Measurements from ENCODE around the gene JMJD1C. TPM values are rescaled to one million over a fixed set of nuclear protein-coding genes. Genes with fewer than 3 reads are reported as not detected.

The JMJD1C gene
- total RNA-seq, 1 donor from 2014 or later: 120 TPM

DNA sequence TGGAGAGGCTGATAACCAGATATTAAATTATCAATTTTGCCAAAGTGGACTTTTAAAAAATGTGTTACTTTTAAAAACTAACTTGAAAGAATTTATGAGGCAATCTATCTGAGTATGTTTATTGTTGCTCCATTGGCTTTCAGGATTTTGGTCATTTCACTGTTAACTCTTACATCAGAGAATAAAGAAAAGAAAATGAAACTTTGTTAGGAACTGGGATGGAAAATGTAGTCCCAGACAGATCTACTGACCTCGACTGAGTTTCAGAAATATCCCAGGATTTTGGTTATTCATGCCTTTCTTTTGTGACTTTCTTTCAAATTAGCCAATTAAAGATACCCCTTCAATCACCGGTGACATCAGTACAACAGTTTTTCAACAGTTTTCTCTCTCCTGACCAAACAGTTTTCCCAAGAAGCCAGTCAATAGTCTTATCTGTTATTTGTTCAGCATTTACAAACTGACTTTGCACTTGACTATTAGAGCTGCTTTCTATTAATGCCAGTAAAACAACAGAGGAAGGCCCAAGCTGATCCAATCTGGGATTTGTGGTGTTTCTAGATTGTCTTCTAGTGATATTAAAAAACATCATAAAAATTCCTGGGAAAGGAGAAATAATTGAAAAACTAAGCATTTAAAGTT lies 296.8 kb downstream of the JMJD1C start:
- TF ChIP-seq, protein P1, sequence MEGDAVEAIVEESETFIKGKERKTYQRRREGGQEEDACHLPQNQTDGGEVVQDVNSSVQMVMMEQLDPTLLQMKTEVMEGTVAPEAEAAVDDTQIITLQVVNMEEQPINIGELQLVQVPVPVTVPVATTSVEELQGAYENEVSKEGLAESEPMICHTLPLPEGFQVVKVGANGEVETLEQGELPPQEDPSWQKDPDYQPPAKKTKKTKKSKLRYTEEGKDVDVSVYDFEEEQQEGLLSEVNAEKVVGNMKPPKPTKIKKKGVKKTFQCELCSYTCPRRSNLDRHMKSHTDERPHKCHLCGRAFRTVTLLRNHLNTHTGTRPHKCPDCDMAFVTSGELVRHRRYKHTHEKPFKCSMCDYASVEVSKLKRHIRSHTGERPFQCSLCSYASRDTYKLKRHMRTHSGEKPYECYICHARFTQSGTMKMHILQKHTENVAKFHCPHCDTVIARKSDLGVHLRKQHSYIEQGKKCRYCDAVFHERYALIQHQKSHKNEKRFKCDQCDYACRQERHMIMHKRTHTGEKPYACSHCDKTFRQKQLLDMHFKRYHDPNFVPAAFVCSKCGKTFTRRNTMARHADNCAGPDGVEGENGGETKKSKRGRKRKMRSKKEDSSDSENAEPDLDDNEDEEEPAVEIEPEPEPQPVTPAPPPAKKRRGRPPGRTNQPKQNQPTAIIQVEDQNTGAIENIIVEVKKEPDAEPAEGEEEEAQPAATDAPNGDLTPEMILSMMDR (IDR thresholded peaks at IDR 0.05): no peak
- Mint-ChIP-seq H3K4me3 (ENCODE audit: unreplicated experiment) (no peak overlapping the region), H3K27ac (ENCODE audit: unreplicated experiment) (peak overlapping the region; percentile 39), H3K9me3 (ENCODE audit: unreplicated experiment) (no peaks in the 10 kb centered on the region), H3K27me3 (ENCODE audit: unreplicated experiment) (no peaks in the 10 kb centered on the region), H3K4me1 (ENCODE audit: unreplicated experiment) (peaks cover 11% of the 10 kb centered on the region), H3K36me3 (ENCODE audit: unreplicated experiment) (peaks cover 57% of the 10 kb centered on the region)
- DNase-seq (ENCODE audit: extremely low spot score, unreplicated experiment): no peak

DNA sequence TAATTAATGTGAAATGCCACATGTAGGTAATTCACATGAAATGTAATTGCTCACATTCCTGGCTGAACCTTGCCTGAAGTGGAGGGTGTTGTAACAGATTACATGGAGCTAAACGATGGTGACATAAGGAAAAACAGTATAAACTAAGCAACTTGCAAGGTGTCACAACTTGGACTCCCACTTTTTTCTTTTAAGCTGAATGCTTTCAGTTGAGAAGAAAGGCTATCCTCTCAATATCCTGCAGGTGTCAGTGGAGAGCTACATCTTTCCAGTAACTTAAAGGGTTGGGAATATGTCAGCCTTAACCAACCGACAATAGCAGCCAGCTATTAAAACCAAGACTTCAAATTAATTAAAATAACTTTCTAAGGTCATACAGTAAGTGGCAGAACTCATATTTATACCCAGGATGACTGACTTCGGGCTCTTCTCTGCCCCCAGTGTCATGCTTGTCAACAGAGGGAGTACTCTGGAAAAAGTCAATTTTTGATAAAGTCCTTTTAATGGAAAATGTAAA lies 299.0 kb downstream of the JMJD1C start:
- H3K4me3 Mint-ChIP-seq (ENCODE audit: unreplicated experiment): no peak overlapping the region

DNA sequence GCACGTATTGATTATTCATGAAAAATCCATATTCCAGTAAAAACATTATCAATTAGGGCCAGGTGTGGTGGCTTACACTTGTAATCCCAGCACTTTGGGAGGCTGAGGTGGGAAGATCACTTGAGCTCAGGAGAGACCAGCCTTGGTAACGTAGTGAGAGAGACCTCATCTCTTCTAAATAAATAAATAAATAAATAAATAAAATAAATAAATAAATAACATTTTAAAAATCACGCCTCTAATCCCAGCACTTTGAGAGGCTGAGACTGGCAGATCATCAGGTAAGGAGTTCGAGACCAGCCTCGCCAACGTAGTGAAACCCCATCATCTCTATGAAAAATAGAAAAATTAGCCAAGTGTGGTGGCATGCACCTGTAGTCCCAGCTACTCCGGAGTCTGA lies 300.5 kb downstream of the JMJD1C start:
- Mint-ChIP-seq H3K27ac (ENCODE audit: unreplicated experiment) (no peak overlapping the region), H3K4me1 (ENCODE audit: unreplicated experiment) (peaks cover 2% of the 10 kb centered on the region), H3K9me3 (ENCODE audit: unreplicated experiment) (no peaks in the 10 kb centered on the region), H3K4me3 (ENCODE audit: unreplicated experiment) (no peak overlapping the region), H3K36me3 (ENCODE audit: unreplicated experiment) (peaks cover 33% of the 10 kb centered on the region), H3K27me3 (ENCODE audit: unreplicated experiment) (no peaks in the 10 kb centered on the region)
- TF ChIP-seq, protein P1 (IDR thresholded peaks at IDR 0.05): no peak
- no peak for DNase-seq (ENCODE audit: extremely low spot score, unreplicated experiment)

More for the DNA sequence above, 299.0 kb downstream of the JMJD1C start:
- no peak for DNase-seq (ENCODE audit: extremely low spot score, unreplicated experiment)
- Mint-ChIP-seq H3K27ac (ENCODE audit: unreplicated experiment) (no peak overlapping the region), H3K4me1 (ENCODE audit: unreplicated experiment) (peaks cover 7% of the 10 kb centered on the region), H3K27me3 (ENCODE audit: unreplicated experiment) (no peaks in the 10 kb centered on the region), H3K36me3 (ENCODE audit: unreplicated experiment) (peaks cover 43% of the 10 kb centered on the region), H3K9me3 (ENCODE audit: unreplicated experiment) (no peaks in the 10 kb centered on the region)
- TF ChIP-seq, protein P1 (IDR thresholded peaks at IDR 0.05): peak; percentile 84

DNA sequence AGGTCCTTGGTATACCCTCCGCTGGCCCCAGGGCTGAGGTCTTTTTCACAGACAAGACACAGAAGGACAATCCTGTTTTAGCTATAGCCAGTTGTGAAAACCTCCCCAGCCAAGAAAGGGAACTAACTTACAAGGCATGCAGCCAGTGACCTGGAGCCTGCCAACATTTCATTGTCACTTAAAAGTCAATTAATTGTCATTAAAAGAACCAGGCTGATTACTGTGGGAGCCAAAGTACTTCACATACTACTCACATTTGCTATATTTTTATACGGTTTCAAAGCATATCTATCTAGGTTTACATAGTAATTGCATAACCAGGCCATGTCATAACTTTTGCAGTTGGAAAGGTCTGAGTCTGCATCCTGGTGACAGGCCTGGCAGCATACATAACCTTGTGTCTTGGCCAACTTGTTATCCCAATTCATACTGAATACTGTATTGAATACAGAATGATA lies 301.6 kb downstream of the JMJD1C start:
- H3K27me3 Mint-ChIP-seq (ENCODE audit: unreplicated experiment): no peaks in the 10 kb centered on the region
- H3K36me3 Mint-ChIP-seq (ENCODE audit: unreplicated experiment): peaks cover 28% of the 10 kb centered on the region
- DNase-seq (ENCODE audit: extremely low spot score, unreplicated experiment): no peak
- H3K9me3 Mint-ChIP-seq (ENCODE audit: unreplicated experiment): no peaks in the 10 kb centered on the region
- H3K27ac Mint-ChIP-seq (ENCODE audit: unreplicated experiment): no peak overlapping the region
- no peaks in the 10 kb centered on the region for H3K4me1 Mint-ChIP-seq (ENCODE audit: unreplicated experiment)
- TF ChIP-seq, protein P1 (IDR thresholded peaks at IDR 0.05): no peak
- no peak overlapping the region for H3K4me3 Mint-ChIP-seq (ENCODE audit: unreplicated experiment)

DNA sequence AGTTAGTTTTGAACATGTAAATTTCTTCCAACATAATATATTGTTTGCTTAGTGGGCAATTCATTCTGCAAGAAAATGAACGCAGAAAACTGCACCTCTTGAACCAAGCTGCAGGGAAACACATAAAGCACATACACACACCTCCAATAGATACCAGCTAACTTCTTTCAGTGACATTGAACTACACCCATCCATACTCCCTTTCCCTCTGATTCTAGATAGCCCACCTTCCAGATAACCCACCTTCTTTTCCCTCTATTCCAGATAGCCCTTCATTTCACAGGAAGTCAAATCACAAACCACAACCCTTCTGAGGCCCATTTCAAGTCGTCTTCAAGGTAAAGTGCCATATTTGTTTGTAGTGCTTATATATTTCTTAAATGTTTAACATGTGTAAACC lies 304.2 kb downstream of the JMJD1C start:
- H3K4me3 Mint-ChIP-seq (ENCODE audit: unreplicated experiment): no peak overlapping the region
- H3K27ac Mint-ChIP-seq (ENCODE audit: unreplicated experiment): peak overlapping the region; percentile 32
- DNase-seq (ENCODE audit: extremely low spot score, unreplicated experiment): no peak
- H3K9me3 Mint-ChIP-seq (ENCODE audit: unreplicated experiment): no peaks in the 10 kb centered on the region
- H3K36me3 Mint-ChIP-seq (ENCODE audit: unreplicated experiment): peaks cover 12% of the 10 kb centered on the region
- H3K4me1 Mint-ChIP-seq (ENCODE audit: unreplicated experiment): no peaks in the 10 kb centered on the region
- TF ChIP-seq, protein P1 (IDR thresholded peaks at IDR 0.05): no peak
- H3K27me3 Mint-ChIP-seq (ENCODE audit: unreplicated experiment): no peaks in the 10 kb centered on the region

Measured in osteocyte (in vitro differentiated cells).